Retinal pigment epithelial cell (primary cell): ENCODE data around the gene AGBL4.

Experiments used
- DNase-seq: peaks from one replicate; pipeline ENCODE4 v3.0.0-alpha.2; 2010; ENCODE audit warnings: low read depth
- H3K4me3 ChIP-seq: 2 replicates; pipeline ENCODE4 v1.5.1; 2011; ENCODE audit warnings: mild to moderate bottlenecking, low read length, control low read depth, moderate library complexity
- CTCF ChIP-seq: conservative IDR thresholded peaks from 2 replicates; pipeline ENCODE4 v1.5.1; 2011; ENCODE audit warnings: low read depth, low read length, control low read depth, inconsistent platforms

Gene AGBL4

GRCh38 chr1:49397086-49397485 is 626.7 kb downstream of the AGBL4 start:
- no peak for DNase-seq
- TF ChIP-seq CTCF, result no peak
- no peak overlapping the region for H3K4me3 ChIP-seq

GRCh38 chr1:49394200-49394599 is 629.6 kb downstream of the AGBL4 start:
- TF ChIP-seq CTCF, result no peak
- no peak overlapping the region for H3K4me3 ChIP-seq
- no peak for DNase-seq

GRCh38 chr1:49389699-49390098 is 634.1 kb downstream of the AGBL4 start:
- DNase-seq, result no peak
- no peak for TF ChIP-seq CTCF
- no peak overlapping the region for H3K4me3 ChIP-seq

- peak; percentile 87 for DNase-seq
Observed at GRCh38 chr1:49364676-49365075, 659.1 kb downstream of the AGBL4 start.

GRCh38 chr1:49363628-49364027 is 660.1 kb downstream of the AGBL4 start:
- DNase-seq, result no peak
- H3K4me3 ChIP-seq, result no peak overlapping the region
- TF ChIP-seq CTCF, result no peak

More at GRCh38 chr1:49364676-49365075, 659.1 kb downstream of the AGBL4 start:
- TF ChIP-seq CTCF, result no peak
- no peak overlapping the region for H3K4me3 ChIP-seq

- TF ChIP-seq CTCF, result no peak
- no peak for DNase-seq
- no peak overlapping the region for H3K4me3 ChIP-seq
Observed at GRCh38 chr1:49358036-49358435, 665.7 kb downstream of the AGBL4 start.

GRCh38 chr1:49356594-49356993 is 667.2 kb downstream of the AGBL4 start:
- no peak overlapping the region for H3K4me3 ChIP-seq
- TF ChIP-seq CTCF, result no peak
- no peak for DNase-seq
